GM23338 (cell line): ENCODE data around the gene RANBP1. TPM values are rescaled to one million over a fixed set of nuclear protein-coding genes. Genes with fewer than 3 reads are reported as not detected.

Experiments
- ATAC-seq: fragments of 200-7000 bp; cut with Tn5 transposase; 3 replicates; pipeline ENCODE4 v1.9.1; 2020
- DNase-seq: peaks from one replicate; pipeline ENCODE4 v3.0.0-alpha.2; 2015; ENCODE audit warnings: low spot score
- H2AFZ ChIP-seq: fragments of 200-600 bp; sonication (generic); 2 replicates; pipeline ENCODE4 v1.8.0; 2016; ENCODE audit warnings: antibody characterized with exemption, mild to moderate bottlenecking, moderate library complexity
- H3F3A ChIP-seq: fragments of 200-600 bp; sonication (generic); replicated peaks from 2 replicates; pipeline ENCODE4 v1.8.0; 2017; ENCODE audit warnings: antibody characterized with exemption, mixed run types, low read depth
- H3K27ac ChIP-seq: fragments of 200-600 bp; sonication (generic); 2 replicates; pipeline ENCODE4 v1.6.1; 2016; ENCODE audit warnings: low read depth
- H3K27me3 ChIP-seq: fragments of 200-600 bp; sonication (generic); 2 replicates; pipeline ENCODE4 v1.8.0; 2016; ENCODE audit warnings: mild to moderate bottlenecking, mixed run types, moderate library complexity; ENCODE audit not compliant: insufficient read depth
- H3K36me3 ChIP-seq: fragments of 200-600 bp; sonication (generic); 2 replicates; pipeline ENCODE4 v1.8.0; 2016; ENCODE audit warnings: mild to moderate bottlenecking; ENCODE audit not compliant: insufficient read depth
- H3K4me1 ChIP-seq: fragments of 200-600 bp; sonication (generic); 2 replicates; pipeline ENCODE4 v1.8.0; 2016; ENCODE audit warnings: mild to moderate bottlenecking, moderate library complexity; ENCODE audit not compliant: insufficient read depth
- H3K4me2 ChIP-seq: fragments of 200-600 bp; sonication (generic); 2 replicates; pipeline ENCODE4 v1.7.1; 2017; ENCODE audit warnings: mixed run types
- H3K4me3 ChIP-seq: fragments of 200-600 bp; sonication (generic); 2 replicates; pipeline ENCODE4 v1.6.1; 2016; ENCODE audit warnings: mixed run types
- H3K79me2 ChIP-seq: fragments of 200-600 bp; sonication (generic); replicated peaks from 2 replicates; pipeline ENCODE4 v1.8.0; 2017; ENCODE audit warnings: mild to moderate bottlenecking; ENCODE audit not compliant: insufficient read depth
- H3K9me2 ChIP-seq: fragments of 200-600 bp; sonication (generic); 2 replicates; pipeline ENCODE4 v1.8.0; 2017; ENCODE audit not compliant: insufficient read depth
- H4K20me1 ChIP-seq: fragments of 200-600 bp; sonication (generic); replicated peaks from 2 replicates; pipeline ENCODE4 v1.8.0; 2017; ENCODE audit warnings: mild to moderate bottlenecking; ENCODE audit not compliant: insufficient read depth
- H3K27ac Mint-ChIP-seq: 2 replicates; pipeline ENCODE4 v1.8.0; 2020; ENCODE audit warnings: inconsistent platforms, mild to moderate bottlenecking, moderate library complexity, mixed read lengths
- H3K27me3 Mint-ChIP-seq: 3 replicates; pipeline ENCODE4 v1.8.0; 2022; ENCODE audit warnings: low read depth, mild to moderate bottlenecking, moderate library complexity, mixed read lengths, inconsistent platforms; ENCODE audit not compliant: insufficient read depth, poor library complexity
- H3K36me3 Mint-ChIP-seq: 3 replicates; pipeline ENCODE4 v1.8.0; 2021; ENCODE audit warnings: low read depth, mild to moderate bottlenecking, inconsistent platforms, moderate library complexity, mixed read lengths
- H3K4me1 Mint-ChIP-seq: 3 replicates; pipeline ENCODE4 v1.8.0; 2020; ENCODE audit warnings: mild to moderate bottlenecking, inconsistent platforms, mixed read lengths
- H3K4me3 Mint-ChIP-seq: 3 replicates; pipeline ENCODE4 v1.8.0; 2021; ENCODE audit warnings: moderate library complexity, mild to moderate bottlenecking, inconsistent platforms, mixed read lengths
- H3K9me3 Mint-ChIP-seq: 3 replicates; pipeline ENCODE4 v1.8.0; 2020; ENCODE audit warnings: moderate library complexity, mild to moderate bottlenecking, inconsistent platforms, mixed read lengths
- EZH2phosphoT487 ChIP-seq: fragments of 200-600 bp; sonication (generic); IDR thresholded peaks from one replicate; pipeline ENCODE4 v1.8.1; 2018; ENCODE audit warnings: antibody characterized with exemption; ENCODE audit not compliant: unreplicated experiment
- JUNB ChIP-seq: IDR thresholded peaks from one replicate; pipeline ENCODE4 v1.6.1; 2016; ENCODE audit warnings: antibody characterized with exemption; ENCODE audit not compliant: unreplicated experiment
- POLR2AphosphoS5 ChIP-seq: IDR thresholded peaks from 2 replicates; pipeline ENCODE4 v1.6.1; 2016; ENCODE audit warnings: antibody characterized with exemption, low read depth
- ZNF462 ChIP-seq: fragments of 250-450 bp; sonication (Bioruptor Pico); IDR thresholded peaks from 2 replicates; pipeline ENCODE4 v1.5.0; 2020; ENCODE audit warnings: mild to moderate bottlenecking, moderate library complexity
- polyA plus RNA-seq: library from polyadenylated mRNA; unstranded; fragments of >200 nt; fragmentation: Nextera tagmentation; extraction: Ambion mirVana; gene quantifications from 2 replicates; pipeline ENCODE4 v1.2.1, GENCODE V29; 2016
- total RNA-seq: library from RNA; depleted of rRNA; stranded (reverse); fragments of >200 nt; shearing (Covaris generic); gene quantifications from 2 replicates; pipeline ENCODE4 v1.2.3, GENCODE V29; 2014

Gene RANBP1
- total and polyA plus RNA-seq, 2 experiments from 2014 or later: 1,014 to 1,206 TPM

- TF ChIP-seq ZNF462 (CRISPR knock-in tag): no peak
Observed at GRCh38 chr22:20096574-20097420, 19.1 kb upstream of the RANBP1 start (continued).

- no peak overlapping the region for H3K4me3 Mint-ChIP-seq
- no peaks in the 10 kb centered on the region for H3K27me3 ChIP-seq
- no peak overlapping the region for H3K27ac ChIP-seq
- H3K4me1 ChIP-seq: no peaks in the 10 kb centered on the region; the same call in 1 of the 2 replicates
- no peaks in the 10 kb centered on the region for H3K9me2 ChIP-seq
- peaks cover 16% of the 10 kb centered on the region; the same call in 1 of the 2 replicates for H3F3A ChIP-seq
- H3K4me3 ChIP-seq: no peak overlapping the region
- peaks cover 77% of the 10 kb centered on the region for H3K79me2 ChIP-seq
- H3K36me3 ChIP-seq: peaks cover 47% of the 10 kb centered on the region
- peaks cover 20% of the 10 kb centered on the region for H3K4me1 Mint-ChIP-seq
- H2AFZ ChIP-seq: no peak overlapping the region
- no peaks in the 10 kb centered on the region for H3K9me3 Mint-ChIP-seq
- peaks cover 5% of the 10 kb centered on the region for H3K27me3 Mint-ChIP-seq
- peaks cover 57% of the 10 kb centered on the region for H4K20me1 ChIP-seq
- DNase-seq (no peak), ATAC-seq (no peak)
- peaks cover 95% of the 10 kb centered on the region for H3K36me3 Mint-ChIP-seq
- no peak overlapping the region for H3K27ac Mint-ChIP-seq
- TF ChIP-seq JUNB: no peak
- TF ChIP-seq POLR2AphosphoS5: no peak
- no peak for TF ChIP-seq EZH2phosphoT487
- no peak overlapping the region for H3K4me2 ChIP-seq
Observed at GRCh38 chr22:20099099-20099711, 16.7 kb upstream of the RANBP1 start.
